Measurements from ENCODE around the gene RFTN1.

The RFTN1 gene

DNA sequence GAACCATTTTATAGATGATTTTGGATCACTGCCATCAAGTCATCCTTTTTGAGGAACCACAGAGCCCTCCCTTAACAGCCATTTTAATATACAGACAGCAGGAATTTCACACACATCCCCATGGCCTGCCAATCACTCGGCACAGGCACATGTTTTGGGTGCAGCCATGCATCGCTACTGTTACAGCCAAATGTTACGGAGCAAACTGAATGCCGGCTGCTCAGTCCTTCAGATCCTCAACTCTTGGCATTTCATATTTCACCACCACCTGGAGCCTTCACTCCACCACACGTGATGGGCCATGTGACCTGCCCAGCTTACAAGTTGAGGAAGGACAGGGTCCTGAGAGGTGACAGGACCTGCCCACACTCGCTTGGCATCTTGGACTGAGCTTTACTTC, 157.7 kb downstream of the RFTN1 start:
- DNase-seq (ENCODE audit: low spot score), result no peak

DNA sequence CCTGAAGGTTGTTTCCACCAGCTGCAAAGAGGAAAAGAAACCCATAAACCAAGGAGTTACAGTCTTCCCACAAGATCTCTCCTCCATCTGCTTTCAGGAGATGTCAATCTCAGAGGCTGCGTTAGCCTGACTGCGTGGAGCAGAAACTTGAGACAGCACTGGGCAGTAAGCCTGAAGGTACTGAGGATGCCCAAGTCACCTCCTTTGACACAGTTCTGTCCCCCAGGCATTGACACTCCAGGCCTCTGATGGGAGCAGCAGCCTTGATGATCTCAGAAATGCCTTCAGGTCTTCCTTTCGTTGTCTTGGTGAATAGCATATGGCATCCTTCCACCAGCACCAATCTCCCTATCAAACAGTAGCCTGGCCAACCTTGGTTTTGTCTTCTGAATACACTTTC, 159.2 kb downstream of the RFTN1 start:
- DNase-seq (ENCODE audit: low spot score), result no peak

GRCh38 chr3:16352428-16352827, 161.1 kb downstream of the RFTN1 start:
- no peak for DNase-seq (ENCODE audit: low spot score)

DNA sequence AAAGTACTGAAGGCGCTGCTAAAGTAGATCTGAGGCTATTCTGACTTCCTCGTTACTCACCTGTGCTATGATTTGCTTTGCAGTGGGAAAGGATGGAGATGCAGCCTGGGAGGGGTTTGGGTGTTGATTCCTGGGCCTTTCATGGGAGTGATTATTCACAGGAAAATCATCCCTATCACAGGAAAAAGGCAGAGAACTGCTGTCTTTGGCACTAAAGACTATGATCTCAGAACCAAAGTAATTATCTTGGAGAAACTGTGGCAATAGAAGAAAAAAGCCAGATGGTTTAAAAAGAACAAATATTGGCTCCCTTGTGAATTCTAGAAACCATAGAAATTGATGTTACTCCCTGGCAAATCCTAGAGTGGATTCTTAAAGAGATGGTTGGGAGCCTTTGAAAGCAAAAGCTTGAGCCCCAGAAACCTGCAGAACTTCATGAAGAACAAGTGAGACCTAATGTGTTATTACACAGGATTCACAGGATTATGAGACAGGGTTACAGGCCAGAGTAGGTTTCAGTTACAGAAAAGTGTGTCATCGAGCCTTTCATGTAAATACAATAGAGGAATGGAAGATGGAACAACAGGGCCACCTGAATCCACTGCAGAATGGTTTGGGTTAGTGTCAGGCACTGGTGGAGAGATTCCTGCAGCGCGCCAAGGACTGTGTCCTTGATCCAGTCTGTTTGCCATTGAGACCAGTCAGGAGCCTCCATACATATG, 162.7 kb downstream of the RFTN1 start:
- no peak for DNase-seq (ENCODE audit: low spot score)

DNA sequence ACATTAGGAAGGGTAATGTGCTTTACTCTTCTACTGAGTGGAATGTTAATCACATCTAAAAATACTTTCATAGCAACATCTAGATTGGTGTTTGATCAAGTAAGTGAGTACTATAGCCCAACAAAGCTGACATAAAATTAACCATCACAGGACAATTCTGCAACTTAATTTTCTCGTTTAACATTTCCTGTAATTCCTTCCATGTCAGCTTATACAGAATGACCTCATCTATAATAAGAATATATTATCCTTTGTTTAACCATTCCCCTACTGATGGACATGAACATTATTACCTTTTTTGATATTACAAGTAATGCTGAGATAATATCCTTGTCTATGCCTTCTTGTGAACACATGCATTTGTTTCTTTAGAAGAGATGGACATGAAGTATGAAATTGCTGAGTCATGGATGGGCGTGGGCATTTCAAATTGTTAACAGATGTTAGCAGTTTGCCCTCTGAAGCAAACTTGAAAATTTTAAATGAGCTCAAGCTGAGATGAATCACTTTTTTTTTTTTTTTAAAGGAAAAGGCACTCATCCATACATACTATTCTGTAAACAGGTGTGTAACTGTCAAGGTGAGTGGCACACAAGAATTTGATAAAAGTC, 163.4 kb downstream of the RFTN1 start:
- no peak for DNase-seq (ENCODE audit: low spot score)

GRCh38 chr3:16347548-16347947, 166.0 kb downstream of the RFTN1 start:
- DNase-seq (ENCODE audit: low spot score), result no peak

- DNase-seq (ENCODE audit: low spot score), result no peak
Observed at GRCh38 chr3:16346413-16347081, 167.0 kb downstream of the RFTN1 start.

DNA sequence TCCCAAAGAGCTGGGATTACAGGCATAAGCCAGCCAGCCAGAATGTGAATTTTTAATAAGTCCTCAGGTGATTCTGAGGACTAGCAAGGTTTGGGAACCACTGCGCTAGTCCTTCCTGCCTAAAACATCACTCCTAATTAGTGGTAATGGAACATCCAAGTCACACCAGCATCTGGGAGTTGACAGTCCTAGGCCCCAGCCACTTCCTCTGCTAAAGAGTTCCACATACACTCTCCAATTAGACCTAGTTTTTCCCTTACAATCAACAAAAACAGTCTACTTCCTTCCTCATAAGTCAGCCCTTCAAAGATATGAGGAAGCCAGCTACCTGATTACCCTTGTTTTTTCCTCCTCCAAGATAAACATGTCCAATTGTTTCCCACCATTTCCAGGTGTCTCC, 170.4 kb downstream of the RFTN1 start:
- no peak for DNase-seq (ENCODE audit: low spot score)

DNA sequence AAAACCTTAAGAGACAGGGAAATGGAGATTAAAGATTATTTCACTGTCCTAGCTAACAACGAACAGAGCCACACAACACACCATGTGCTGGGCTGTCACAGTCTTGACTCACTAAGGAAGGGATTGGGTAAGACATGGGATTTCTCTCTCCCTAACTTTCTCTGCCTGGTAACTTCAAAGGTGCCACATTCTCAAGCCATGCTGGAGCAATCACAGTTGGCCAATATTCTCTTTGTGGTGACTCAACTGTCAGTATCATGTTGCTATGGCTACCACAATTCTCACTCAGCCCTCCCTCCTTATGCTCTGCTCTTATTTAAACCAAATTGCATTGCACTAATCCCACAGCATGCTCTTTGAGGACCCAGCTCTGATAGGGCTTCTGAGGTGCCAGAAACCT, 174.5 kb downstream of the RFTN1 start:
- DNase-seq (ENCODE audit: low spot score), result no peak

DNA sequence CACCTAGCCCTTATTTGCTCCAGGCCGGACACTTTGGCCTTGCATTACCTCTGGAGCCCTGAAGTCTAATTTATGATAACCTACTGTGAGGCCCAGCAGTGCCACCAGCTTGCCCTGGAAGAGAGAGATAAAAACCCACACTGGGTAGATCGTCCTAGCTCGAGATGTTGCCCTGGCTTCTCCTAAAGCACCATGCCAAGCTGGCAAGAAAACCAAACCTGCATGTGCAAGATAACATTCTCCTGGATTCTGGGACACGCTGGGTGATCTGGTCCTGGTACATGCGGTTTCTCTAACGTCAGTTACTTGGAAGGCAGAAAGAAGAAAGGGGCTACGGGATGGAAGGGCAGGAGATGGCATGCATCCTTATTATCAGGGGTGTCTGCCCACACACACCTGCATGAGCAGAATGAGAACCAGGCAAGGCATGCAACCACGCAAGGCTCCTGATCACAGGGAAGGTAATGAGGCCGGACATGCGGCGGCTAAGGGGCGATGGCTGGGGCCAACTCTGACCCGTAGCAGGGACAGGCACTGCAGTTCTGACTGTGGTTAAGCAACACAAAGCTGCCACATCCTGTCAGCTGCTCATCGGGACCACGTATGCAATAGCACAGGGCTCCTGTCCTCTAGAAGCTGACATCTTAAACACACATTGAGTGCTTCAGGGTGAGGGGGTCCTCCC, 175.5 kb downstream of the RFTN1 start:
- no peak for DNase-seq (ENCODE audit: low spot score)

- DNase-seq (ENCODE audit: low spot score), result no peak
Observed at GRCh38 chr3:16336825-16337224, 176.7 kb downstream of the RFTN1 start.

DNA sequence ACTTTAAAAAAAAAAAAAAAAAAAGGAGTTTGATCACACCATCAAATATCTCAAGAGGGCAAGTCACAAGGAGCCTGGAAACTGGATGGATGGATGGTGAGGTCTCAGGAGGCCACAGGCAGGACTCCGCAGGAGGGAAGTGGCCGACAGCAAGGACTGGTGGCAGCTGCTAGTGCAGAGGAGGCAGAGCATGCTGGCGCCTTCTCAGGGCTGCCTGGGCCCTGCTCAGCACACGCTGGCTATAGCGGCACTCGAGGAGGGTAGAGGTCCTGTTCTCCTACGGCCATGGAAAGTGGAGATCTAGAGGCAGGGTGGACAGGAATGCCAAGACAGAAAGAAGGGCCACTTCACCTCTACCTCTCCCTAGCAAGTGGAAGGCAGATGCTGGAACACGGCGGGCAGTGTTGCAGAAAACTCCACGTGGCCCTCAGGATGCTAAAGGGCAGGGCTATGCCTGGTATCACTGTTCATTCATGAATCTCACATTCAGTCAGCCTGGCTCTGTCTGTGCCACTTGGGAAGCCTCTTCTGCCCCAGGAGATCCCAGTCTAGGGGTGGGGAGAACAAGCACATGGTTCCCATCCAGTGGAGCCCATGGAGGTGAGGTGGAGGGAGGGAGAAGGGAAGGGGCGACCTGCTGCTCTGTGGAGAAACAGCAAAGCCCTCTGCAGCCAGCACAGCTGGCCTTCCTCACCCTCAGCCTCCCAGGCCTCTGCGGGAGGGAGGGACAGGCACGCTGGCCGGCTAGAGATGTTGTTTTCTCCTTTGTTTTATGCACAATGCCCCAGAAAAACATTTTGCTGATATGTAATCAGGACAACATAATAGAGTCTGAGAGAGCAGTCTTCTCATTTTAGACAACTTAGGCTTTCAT, 177.5 kb downstream of the RFTN1 start:
- no peak for DNase-seq (ENCODE audit: low spot score)

- no peak for DNase-seq (ENCODE audit: low spot score)
Observed at GRCh38 chr3:16335333-16335732, 178.2 kb downstream of the RFTN1 start.

DNA sequence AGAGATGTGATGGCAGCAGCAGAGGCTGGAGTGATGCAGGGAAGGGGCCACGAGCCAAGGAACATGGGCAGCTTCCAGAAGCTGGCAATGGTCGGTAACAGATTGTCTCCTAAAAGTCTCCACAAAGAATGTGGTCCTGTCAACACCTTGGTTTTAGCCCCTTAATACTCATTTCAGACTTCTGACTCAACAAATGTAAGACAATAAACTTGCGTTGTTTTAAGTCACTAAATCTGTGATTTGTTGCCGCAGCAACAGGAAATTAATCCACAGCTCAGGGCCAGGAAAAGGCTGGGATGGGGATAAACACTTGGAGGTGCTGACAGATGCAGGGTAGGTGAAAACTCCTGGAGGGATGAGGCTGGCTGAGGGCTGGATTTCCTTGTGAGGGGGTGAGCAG, 178.6 kb downstream of the RFTN1 start:
- no peak for DNase-seq (ENCODE audit: low spot score)

- DNase-seq (ENCODE audit: low spot score), result no peak
Observed at GRCh38 chr3:16332904-16333426, 180.5 kb downstream of the RFTN1 start.

- no peak for DNase-seq (ENCODE audit: low spot score)
Observed at GRCh38 chr3:16331319-16331883, 182.1 kb downstream of the RFTN1 start.

DNA sequence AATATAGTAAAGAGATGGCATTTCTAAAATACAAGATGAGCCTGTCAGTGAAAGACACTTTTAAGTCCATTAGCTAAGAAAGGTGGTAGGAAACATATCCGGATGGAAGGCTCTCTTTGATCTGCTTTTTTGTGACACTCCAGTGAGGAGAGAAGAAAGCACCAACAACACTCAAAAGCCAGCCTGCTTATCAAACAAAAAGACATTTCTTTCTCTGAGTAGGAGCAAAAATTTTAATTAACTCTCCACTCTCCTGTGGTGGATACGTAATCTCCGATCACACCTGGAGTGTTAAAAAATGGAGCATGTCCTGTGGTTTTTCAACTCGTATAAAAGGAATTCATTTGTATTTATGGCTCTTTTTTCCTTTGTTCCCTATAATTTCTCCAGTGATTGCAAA, 183.1 kb downstream of the RFTN1 start:
- no peak for DNase-seq (ENCODE audit: low spot score)

- no peak for DNase-seq (ENCODE audit: low spot score)
Observed at GRCh38 chr3:16329826-16330129, 183.7 kb downstream of the RFTN1 start.

GRCh38 chr3:16329036-16329825, 184.3 kb downstream of the RFTN1 start:
- no peak for DNase-seq (ENCODE audit: low spot score)

DNA sequence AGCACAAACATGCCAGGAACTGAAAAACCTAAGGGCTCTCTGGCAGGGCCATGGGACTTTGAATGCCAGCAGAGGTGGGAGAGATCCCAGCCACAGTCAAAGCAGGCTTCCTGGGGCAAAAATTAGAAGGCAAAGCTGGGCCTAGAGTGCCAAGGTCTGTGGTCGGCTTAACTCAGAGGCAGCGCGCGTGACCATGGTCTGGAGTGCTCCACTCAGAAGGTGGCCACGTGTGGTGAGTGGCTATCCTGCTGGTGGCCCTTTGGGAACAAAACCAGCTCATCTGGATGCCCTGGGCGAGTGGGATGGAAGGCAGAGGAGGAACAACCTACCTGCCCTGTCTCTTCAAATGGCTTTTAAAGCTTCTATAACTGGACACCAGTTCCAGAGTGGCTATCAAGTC, 185.4 kb downstream of the RFTN1 start:
- no peak for DNase-seq (ENCODE audit: low spot score)

All from iPS-NIHi11 (cell line).